HG03103 (cell line): ENCODE data around the gene NTM.

Experiments
- ATAC-seq: cut with Tn5 transposase; IDR thresholded peaks from one replicate; pipeline ENCODE4 v1.9.1; 2021; ENCODE audit warnings: low read depth; ENCODE audit not compliant: unreplicated experiment

NTM gene

DNA sequence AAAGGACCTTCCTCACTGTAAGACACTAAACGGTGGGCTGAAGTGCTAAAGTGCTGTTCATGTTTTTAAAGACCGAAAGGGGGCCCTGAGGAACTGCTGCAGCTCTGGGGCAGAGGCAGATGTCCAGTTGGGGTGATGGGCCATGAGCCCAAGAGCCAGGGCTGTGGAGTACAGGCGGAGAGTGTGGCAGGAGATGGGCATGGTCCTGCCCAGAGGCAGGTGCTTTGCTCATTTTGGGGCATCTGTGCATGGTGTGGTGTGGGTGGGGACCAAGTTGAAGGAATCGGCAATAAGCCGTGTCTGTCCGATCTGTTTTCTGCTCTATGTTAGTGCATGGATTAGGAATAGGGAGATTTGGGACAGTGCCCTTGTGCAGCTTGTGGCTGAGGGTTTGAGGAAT, 258.3 kb downstream of the NTM start:
- ATAC-seq, result no peak

DNA sequence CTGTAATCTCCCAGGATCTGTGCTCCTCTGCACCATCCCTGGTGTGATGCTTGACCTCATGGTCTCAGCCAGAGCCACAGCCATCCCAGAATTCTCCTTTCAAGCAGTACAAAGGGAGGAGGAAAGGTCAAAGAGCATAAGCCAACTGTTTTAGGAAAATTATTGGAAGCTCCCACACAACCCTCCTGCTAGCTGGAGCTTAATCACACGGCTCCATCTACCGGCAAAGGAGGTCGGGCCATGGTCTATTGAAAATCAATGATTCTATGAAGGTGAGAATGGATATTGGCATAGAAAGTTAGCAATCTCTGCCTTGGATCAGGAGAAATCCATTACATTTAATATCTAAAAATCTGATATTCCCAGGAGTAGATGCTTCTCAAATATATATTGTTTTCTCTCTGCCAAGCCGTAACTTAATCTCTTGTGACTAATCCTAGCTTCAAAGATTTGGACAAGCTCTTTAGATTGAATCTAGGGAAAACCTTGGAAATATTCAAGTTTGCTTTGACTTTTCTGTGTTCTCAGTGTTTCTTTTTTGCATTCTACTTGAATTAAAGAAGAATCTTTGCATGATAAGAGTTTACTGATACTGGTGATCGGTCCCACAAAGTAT, 259.6 kb downstream of the NTM start:
- ATAC-seq, result no peak

DNA sequence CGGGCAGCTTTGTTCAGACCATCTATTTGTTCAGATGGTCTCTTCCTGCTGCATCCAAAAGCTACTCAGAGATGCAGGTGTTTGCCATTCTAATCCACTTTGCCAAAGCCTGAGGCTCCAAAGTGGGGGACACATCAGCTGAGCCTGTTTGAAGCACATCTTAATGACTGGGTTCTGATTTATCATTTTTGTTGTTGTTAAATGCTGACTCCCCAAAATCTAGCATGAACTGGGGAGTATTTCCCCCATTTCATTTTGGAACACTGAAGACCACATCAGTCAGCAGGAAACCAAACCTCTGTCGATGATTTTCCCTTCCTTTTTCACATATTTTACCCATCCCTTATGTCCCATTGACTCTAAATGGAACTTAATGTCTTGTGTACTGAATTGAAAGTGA, 262.6 kb downstream of the NTM start:
- no peak for ATAC-seq

DNA sequence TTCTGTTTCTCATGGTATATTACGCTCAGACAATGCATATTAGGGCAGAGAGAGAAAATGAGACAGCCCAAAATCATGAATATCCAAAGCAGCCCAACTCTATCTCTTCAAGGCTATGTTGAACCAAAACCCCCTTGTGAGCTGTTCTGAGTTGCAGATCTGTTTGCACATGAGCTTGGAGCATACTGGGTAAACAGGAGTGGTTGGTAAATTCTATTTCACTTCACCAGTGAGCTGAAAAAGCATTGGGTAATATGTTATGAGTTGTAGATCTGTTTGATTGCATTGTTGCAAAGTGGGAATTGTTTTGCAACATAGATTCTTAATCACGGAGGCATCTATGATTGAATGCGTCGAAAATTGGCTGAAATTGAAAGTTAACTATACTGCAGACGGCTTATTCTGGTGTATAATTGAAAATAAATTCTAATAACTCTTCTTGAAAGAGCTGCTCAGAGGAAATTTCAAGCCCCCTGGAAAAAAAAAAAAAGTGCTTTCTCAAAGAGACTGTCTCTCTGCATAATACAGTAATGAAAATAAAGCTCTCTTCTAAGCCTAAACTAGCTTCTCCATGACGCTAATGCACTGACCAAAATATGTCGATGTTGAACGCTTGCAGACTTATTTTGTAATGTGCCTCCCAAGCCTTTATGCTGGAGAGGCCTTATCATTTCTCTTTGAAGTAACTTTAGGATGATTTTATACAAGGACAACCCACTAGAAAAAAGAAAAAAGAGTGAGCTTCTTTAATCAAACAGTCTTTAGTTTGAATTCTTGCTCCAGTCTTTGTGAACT, 263.7 kb downstream of the NTM start:
- ATAC-seq, result no peak

DNA sequence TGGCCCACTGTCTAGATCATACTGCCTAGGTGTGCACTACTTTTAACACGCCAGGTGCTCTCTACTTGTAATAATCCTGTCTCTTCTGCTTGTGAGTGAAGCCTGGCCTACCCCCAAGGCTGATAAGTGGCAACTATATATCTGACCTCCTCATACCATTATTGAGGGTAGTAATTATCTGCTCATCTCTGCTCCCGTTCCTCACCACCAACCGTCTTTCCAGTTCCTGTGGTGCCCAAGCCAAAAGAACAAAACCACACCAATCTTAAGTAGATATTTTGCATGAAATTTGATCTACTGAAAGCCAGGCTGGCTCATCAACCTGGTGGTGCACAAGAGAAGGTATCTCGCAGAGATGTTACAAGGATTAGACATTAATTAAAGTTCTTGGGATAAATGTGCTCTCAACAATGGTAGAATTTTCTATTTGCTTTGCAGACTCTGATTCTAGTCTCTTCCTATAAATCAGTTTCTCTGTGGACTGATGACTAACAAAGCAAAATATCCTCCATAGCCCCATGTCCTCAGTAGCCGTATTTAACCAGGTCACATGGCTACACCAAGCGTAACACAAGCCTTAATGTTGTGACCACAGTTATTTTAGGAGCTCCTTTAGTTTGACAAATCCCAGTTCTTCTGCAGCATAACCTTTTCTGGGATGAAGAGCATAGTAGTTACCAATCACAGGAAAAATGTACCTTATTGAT, 267.2 kb downstream of the NTM start:
- no peak for ATAC-seq

DNA sequence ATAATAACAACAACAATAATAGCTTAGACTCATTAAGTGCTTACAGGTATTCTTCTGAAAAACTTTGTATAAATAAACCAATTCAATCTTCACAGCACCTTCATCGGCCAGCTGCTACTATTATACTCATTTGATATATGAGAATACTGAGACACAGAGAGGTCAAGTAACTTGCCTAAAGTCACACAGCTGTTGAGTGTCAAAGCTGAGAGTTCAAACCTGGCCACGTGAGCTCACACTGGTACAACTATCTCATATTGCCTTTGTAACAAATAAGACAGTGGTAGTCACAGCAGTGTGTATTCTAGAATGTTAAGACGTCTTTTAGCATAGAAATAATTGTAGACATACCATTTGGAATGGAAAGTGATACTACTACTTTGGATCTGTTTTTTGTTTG, 268.5 kb downstream of the NTM start:
- ATAC-seq, result no peak

DNA sequence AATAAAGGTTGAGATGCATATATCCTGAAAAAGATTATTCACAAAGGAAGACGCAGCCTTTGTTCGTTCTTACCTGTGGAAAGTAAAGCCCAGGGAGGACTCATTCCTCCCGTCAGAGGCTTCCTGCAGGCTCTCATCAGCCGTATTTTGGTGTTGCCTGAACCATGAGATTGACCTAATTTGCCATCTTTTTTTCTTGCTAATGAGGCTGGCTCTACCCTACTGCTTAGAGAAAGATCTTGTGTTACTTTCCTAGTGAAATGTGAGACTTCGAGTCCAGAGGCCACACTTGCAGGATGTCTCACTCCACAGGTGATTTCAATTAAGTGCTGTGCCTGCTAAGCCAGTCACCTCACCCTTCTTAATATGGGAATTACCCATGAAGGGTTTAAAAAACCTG, 269.9 kb downstream of the NTM start:
- no peak for ATAC-seq

DNA sequence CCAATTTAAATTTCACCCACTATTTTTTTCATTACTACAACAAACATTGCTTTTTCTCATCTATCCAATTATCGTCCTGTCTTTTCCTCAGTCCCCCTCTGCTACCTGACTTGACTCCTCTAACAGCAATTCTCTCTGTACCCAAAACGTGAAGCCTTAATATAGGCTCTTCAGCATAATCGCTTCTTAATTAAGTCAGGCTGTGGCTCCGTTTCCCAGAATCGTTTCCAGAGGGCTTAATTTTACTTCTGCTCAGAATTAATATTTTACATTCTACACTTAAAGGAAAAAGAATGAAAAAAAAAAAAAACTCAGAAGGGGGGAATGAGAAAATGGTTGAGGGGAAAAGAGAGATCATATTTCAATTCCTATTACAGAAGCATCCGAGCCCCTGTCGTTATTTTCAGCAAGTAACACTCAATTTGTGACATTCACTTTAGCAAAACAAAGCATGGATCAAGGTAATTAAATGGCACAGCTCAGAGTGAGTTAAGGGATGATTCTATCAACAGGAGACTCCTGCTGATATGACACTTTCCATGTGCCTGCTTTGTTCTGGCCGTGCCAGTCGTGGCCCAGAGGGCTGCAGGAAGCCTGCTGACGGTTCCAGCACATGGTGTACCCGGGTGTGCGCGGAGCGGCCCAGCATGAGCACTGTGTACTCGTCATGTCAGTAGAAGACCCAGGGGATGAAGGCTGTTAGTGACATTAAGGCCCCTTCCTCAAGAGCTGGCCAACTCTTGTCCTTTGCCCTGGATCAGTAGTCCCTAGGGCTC, 272.5 kb downstream of the NTM start:
- ATAC-seq, result no peak

DNA sequence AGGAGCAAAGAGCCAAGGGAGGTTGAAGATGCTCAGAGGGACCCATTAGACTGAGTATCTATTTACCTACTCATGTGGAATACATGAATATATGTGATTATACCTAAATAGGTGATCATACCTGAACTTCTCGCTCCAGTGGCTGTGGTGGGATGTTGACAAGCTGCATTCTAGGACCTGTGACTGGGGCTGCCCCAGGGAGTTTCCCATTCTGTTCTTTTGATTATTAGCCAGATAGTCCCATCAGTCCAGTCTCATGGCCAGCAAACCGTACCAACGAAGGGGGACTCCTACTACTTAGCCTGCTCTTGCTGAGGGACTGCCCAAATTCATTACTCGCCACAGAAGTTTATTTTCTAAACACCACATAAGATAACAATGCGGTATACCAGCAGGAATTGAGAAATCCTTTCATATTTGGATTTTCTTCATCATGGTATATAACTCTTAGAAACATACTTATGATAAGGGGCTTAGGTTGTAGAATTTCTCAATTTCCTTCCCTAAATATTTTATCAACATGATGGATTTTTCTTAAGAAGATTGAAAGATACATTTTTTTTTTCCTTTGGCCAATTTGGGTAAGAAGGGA, 273.9 kb downstream of the NTM start:
- peak; percentile 41 for ATAC-seq

DNA sequence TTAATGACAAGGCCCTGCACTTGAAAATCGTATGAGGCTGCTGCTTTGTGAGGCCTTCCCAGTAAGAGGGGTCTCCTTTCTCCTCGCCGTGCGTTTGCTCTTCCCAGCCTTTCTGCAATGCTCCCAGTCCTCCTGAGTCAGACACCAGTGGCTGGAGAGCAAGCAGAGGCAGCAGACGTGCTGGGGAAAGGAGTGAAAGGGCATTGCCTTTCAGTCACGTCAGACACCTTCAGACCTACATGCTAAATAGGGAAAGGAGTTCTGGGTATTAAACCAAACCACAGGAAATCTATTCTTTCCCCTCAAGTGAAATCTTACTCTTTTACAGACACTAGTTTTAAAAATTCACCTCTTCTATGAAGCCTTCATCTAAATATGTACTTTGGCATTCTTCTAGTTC, 274.8 kb downstream of the NTM start:
- ATAC-seq, result no peak

DNA sequence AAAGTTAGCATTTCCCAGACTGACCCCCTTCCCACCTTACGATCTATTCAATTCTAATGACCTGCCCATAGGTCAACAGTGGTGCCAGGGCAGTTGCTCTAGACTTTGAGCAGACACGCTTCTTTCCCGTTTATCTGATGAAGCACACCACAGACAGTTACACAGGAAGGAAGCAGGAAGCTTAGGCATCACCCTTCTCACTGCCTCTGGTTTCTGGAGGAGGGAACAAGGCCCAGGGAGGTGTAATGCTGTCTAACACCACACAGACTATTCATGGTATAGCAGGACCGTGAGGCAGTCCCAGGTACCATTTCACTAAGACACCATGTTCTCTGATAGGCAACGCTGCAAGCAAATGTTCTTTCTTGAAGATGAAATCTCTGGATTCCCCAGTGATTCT, 279.4 kb downstream of the NTM start:
- ATAC-seq, result no peak

DNA sequence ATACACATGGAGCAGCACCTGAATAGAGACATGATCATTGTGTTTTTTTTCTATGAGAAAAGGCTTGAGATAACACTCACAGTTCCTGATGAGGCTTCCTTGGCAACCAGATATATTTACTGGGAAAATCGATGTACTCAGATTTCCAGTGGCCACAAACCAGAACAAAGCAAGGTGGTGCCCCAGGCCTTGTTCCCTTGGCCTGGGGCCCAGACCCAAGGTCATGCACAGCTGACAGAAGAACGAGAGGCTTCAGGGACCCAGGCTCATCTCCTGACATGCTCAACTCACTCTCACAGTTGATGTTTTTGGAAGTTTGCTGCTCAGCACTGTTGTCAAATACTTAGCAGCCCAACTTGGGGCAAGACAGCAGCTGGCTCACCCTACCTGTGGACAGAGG, 281.8 kb downstream of the NTM start:
- no peak for ATAC-seq

DNA sequence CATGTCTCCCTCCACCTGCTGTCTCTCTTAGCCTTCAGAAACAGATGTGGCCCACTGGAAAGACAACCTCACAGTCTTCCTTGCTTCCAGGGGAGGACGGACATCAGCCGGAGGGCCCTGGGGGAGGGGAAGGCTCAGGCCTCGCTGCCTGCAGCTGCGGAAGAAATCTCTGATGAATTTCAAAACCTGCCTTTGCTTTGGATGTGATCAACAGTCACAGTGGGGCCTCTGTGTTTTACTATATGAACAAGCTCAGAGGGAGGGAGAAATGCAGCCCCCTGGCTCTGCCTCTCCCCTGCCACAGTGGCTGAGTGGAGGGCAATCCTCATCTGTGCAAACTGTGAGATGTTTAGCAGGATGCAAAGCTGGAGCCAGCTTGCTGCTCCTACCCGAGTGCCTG, 282.8 kb downstream of the NTM start:
- no peak for ATAC-seq

DNA sequence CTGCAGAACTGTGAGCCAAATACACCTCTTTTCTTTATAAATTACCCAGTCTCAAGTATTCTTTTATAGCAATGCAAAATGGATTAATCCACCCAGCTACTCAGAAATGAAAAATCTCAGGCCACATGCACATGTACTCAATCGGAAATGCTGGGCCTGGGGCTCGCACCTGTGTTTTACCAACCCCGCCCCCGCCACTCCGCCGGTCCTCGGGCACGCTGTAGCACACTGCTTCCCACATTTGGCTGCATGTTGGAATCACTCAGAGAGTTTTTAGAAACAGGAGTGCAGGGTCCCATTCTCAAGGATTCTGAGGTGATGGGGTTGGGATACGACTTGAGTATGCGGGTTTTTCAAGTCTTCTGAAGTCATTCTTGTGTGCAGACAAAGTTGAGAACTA, 284.4 kb downstream of the NTM start:
- no peak for ATAC-seq

DNA sequence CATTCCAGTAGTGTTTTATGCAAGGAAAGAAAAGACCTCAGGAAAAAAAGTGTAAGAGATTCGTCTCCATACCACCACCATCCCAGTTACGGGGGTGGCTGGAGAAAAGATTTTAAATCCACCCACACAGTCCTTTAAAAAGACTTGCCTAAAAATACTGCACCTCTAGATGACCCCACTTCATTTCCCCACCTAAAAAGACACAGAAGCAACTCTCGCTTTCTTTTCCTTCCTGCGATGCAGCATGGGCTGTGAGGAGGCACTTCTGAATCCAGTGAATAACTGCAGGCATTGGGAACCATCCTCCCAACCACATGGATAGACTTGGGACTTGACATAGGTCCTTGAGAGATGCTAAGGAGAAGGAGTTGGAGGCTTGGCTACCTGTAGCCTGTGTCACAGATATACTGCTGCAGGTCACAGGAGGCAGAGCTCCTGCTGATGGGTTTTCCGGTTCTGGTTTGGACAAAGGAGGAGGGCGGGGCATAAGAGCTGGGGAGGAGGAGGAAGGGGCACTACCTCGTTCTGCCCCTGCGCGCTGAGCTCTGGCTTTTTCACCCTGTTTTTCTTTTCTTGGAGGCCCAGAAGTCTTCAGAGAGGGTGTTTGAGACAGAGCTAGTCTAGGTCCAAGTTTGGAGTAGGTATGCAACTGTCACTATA, 285.9 kb downstream of the NTM start:
- no peak for ATAC-seq

DNA sequence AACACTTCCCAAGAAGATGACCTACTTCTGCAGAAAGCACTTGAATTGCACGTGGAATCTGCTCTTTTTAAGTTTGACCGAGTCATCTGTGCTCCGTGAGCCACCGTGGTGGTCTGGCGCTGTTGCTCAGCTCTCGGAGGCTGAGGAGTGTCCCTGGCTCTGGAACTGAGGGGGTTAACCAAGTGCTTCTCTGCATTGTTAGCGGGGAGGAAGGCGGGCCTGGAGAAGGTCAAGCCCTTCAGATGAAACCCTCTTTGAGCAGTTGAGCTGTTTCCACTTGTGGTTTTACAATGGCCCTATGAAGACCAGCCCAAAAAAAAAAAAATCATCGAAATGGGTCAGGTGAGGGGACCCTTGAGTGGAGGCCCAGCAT, 286.4 kb downstream of the NTM start:
- ATAC-seq, result no peak

DNA sequence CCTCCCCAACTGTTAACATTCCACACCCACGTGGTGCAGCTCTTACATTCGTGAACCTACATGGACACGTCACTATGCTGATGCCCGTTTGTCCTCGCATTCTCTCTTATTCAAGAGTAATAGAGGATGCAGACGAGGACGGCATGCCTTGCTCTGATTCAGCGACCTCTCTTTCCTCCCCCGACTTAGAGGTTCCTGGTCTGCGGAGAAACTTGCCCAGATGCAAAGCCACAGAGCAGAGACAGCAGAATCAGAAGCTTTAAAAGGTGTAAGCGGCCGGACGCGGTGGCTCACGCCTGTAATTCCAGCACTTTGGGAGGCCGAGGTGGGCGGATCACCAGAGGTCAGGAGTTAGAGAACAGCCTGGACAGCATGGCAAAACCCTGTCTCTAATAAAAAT, 288.0 kb downstream of the NTM start:
- no peak for ATAC-seq

DNA sequence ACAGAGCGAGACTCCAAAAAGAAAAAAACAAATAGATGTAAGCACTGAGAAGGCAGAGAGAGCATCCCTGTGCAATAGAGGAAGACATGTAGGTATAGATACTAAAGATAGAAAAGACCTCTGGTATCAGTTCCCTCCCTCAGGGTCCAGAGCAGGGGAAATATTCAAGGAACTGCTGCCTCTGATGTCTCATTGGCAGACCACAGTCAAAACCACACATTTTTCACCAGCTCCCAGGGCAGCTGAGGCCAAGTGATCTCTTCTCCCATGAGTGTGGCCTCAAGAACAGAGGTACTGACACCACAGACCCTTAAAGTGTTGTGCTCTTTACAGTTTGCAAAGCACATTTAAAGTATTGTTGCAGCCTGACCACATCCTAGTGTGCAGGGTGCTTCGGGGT, 288.5 kb downstream of the NTM start:
- ATAC-seq, result peak; percentile 91

DNA sequence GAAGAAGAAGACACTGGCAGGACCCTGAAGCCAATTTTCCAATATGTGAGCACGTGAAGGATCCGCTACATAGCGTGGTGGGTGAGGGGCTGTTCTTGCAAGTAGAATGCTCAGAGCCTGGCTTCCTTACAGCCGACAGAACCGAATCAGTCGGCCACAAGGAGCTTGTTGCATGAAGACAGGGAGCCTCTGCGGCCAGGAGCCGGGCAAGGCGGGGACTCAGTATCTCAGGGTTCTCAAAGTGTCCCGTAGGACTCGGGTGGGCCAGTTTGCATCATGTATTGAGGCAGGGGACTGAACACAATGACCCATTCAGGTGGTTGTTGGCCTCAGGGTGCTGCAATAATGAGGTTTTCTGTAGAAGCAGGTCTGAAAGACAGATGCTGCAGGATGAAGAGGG, 289.5 kb downstream of the NTM start:
- ATAC-seq, result no peak

DNA sequence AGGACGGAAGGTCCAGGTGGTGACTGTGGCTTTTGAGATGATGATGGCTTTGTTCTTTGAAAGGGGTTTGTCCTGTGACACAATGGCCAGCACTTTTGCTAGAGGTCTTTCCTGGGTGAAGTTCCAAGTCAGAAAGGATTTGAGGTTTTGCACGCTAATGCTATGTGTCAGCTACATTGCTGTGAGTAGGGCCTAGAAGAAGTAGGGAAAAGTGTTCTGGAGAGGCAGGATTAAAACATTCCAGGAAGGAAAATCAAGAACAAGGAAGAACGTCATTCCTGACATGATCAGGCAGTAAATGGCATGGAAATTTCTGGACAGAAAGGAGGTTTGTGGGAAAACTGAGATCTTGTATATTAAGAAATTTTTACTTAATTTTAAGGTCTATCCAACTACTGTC, 290.7 kb downstream of the NTM start:
- no peak for ATAC-seq
